Neural progenitor cell (in vitro differentiated cells): ENCODE data around the gene ROR2. TPM values are rescaled to one million over a fixed set of nuclear protein-coding genes. Genes with fewer than 3 reads are reported as not detected.

ENCODE experiments used
- DNase-seq: peaks from one replicate; pipeline ENCODE4 v3.0.0-alpha.2; 2016; ENCODE audit warnings: low spot score
- H2AFZ ChIP-seq: fragments of 200-600 bp; sonication (generic); replicated peaks from 2 replicates; pipeline ENCODE4 v1.6.1; 2016; ENCODE audit warnings: antibody characterized with exemption
- H3F3A ChIP-seq: fragments of 200-600 bp; sonication (generic); 2 replicates; pipeline ENCODE4 v1.6.1; 2016; ENCODE audit warnings: antibody characterized with exemption, low read depth
- H3K27ac ChIP-seq: fragments of 200-600 bp; sonication (generic); 2 replicates; pipeline ENCODE4 v1.5.1; 2016; ENCODE audit warnings: mild to moderate bottlenecking
- H3K27me3 ChIP-seq: fragments of 200-600 bp; sonication (generic); 2 replicates; pipeline ENCODE4 v1.6.1; 2016; ENCODE audit warnings: mild to moderate bottlenecking, moderate library complexity
- H3K36me3 ChIP-seq: fragments of 200-600 bp; sonication (generic); 2 replicates; pipeline ENCODE4 v1.5.1; 2016
- H3K4me1 ChIP-seq: fragments of 200-600 bp; sonication (generic); 2 replicates; pipeline ENCODE4 v1.6.1; 2016; ENCODE audit warnings: mixed run types
- H3K4me2 ChIP-seq: fragments of 200-600 bp; sonication (generic); 2 replicates; pipeline ENCODE4 v1.6.1; 2016
- H3K4me3 ChIP-seq: fragments of 200-600 bp; sonication (generic); 2 replicates; pipeline ENCODE4 v1.5.1; 2016
- H3K79me2 ChIP-seq: fragments of 200-600 bp; sonication (generic); 2 replicates; pipeline ENCODE4 v1.6.1; 2016; ENCODE audit warnings: low read depth
- H3K9ac ChIP-seq: fragments of 200-600 bp; sonication (generic); 2 replicates; pipeline ENCODE4 v1.6.1; 2016
- H3K9me3 ChIP-seq: fragments of 200-600 bp; sonication (generic); 2 replicates; pipeline ENCODE4 v1.5.1; 2016; ENCODE audit warnings: low read depth
- H4K20me1 ChIP-seq: fragments of 200-600 bp; sonication (generic); 2 replicates; pipeline ENCODE4 v1.6.1; 2016; ENCODE audit warnings: low read depth
- H3K27ac Mint-ChIP-seq: 3 replicates; pipeline ENCODE4 v1.8.0; 2021; ENCODE audit warnings: mixed read lengths
- H3K27me3 Mint-ChIP-seq: 2 replicates; pipeline ENCODE4 v1.8.0; 2022; ENCODE audit warnings: low read depth, mild to moderate bottlenecking, inconsistent platforms, moderate library complexity, mixed read lengths; ENCODE audit not compliant: insufficient read depth
- H3K36me3 Mint-ChIP-seq: 3 replicates; pipeline ENCODE4 v1.8.0; 2021; ENCODE audit warnings: mixed read lengths
- H3K4me1 Mint-ChIP-seq: 3 replicates; pipeline ENCODE4 v1.8.0; 2021; ENCODE audit warnings: mixed read lengths
- H3K4me3 Mint-ChIP-seq: 3 replicates; pipeline ENCODE4 v1.8.0; 2021; ENCODE audit warnings: mild to moderate bottlenecking, moderate library complexity, mixed read lengths
- H3K9me3 Mint-ChIP-seq: 3 replicates; pipeline ENCODE4 v1.8.0; 2020; ENCODE audit warnings: mixed read lengths
- CTCF ChIP-seq: fragments of 200-600 bp; sonication (generic); IDR thresholded peaks from 2 replicates; pipeline ENCODE4 v1.5.1; 2017; ENCODE audit warnings: antibody characterized with exemption, mild to moderate bottlenecking
- EZH2 ChIP-seq: fragments of 200-600 bp; sonication (generic); IDR thresholded peaks from 2 replicates; pipeline ENCODE4 v1.6.1; 2017; ENCODE audit warnings: antibody characterized with exemption, mild to moderate bottlenecking, moderate library complexity
- EZH2phosphoT487 ChIP-seq: fragments of 200-600 bp; sonication (generic); IDR thresholded peaks from 2 replicates; pipeline ENCODE4 v1.6.1; 2017; ENCODE audit warnings: antibody characterized with exemption
- total RNA-seq: library from RNA; depleted of rRNA; stranded (reverse); fragments of >200 nt; gene quantifications from 2 replicates; pipeline ENCODE4 v1.2.3, GENCODE V29; 2015; ENCODE audit warnings: low replicate concordance

The ROR2 gene
- total RNA-seq, 1 donor from 2014 or later, result 20.1 TPM

GRCh38 chr9:91727316-91727861 is 222.6 kb downstream of the ROR2 start:
- Mint-ChIP-seq H3K4me3 (no peak overlapping the region), H3K9me3 (no peaks in the 10 kb centered on the region), H3K4me1 (no peaks in the 10 kb centered on the region), H3K27me3 (no peaks in the 10 kb centered on the region), H3K27ac (no peak overlapping the region), H3K36me3 (peaks cover 29% of the 10 kb centered on the region)
- H3K9ac ChIP-seq, result no peak overlapping the region
- H3K4me1 ChIP-seq, result no peaks in the 10 kb centered on the region
- no peaks in the 10 kb centered on the region for H4K20me1 ChIP-seq
- no peak overlapping the region for H3K4me3 ChIP-seq
- DNase-seq, result peak; percentile 67
- no peaks in the 10 kb centered on the region for H3K9me3 ChIP-seq
- TF ChIP-seq EZH2phosphoT487 (no peak), CTCF (peak; percentile 80)
- no peaks in the 10 kb centered on the region for H3K36me3 ChIP-seq
- no peaks in the 10 kb centered on the region for H3K27me3 ChIP-seq
- H3K27ac ChIP-seq, result no peak overlapping the region
- H2AFZ ChIP-seq, result no peak overlapping the region
- H3K79me2 ChIP-seq, result no peaks in the 10 kb centered on the region
- H3F3A ChIP-seq, result peaks cover 2% of the 10 kb centered on the region
- H3K4me2 ChIP-seq, result no peak overlapping the region

GRCh38 chr9:91726406-91727100 is 223.5 kb downstream of the ROR2 start:
- Histone ChIP-seq H3K4me3 (no peak overlapping the region), H3K36me3 (no peaks in the 10 kb centered on the region), H3K4me2 (no peak overlapping the region), H4K20me1 (no peaks in the 10 kb centered on the region), H3F3A (peaks cover 4% of the 10 kb centered on the region), H3K4me1 (peaks cover 3% of the 10 kb centered on the region), H3K27me3 (no peaks in the 10 kb centered on the region), H3K79me2 (no peaks in the 10 kb centered on the region), H3K27ac (no peak overlapping the region), H3K9me3 (no peaks in the 10 kb centered on the region), H2AFZ (no peak overlapping the region), H3K9ac (no peak overlapping the region)
- TF ChIP-seq CTCF (no peak), EZH2 (no peak), EZH2phosphoT487 (no peak)
- Mint-ChIP-seq H3K4me3 (no peak overlapping the region), H3K27ac (no peak overlapping the region), H3K27me3 (no peaks in the 10 kb centered on the region), H3K4me1 (no peaks in the 10 kb centered on the region), H3K36me3 (peaks cover 32% of the 10 kb centered on the region), H3K9me3 (no peaks in the 10 kb centered on the region)
- no peak for DNase-seq

- Mint-ChIP-seq H3K9me3 (no peaks in the 10 kb centered on the region), H3K36me3 (peaks cover 30% of the 10 kb centered on the region), H3K4me1 (no peaks in the 10 kb centered on the region), H3K27me3 (no peaks in the 10 kb centered on the region), H3K4me3 (no peak overlapping the region), H3K27ac (no peak overlapping the region)
- no peak overlapping the region for H3K4me2 ChIP-seq
- no peak overlapping the region for H3K9ac ChIP-seq
- no peaks in the 10 kb centered on the region for H3K79me2 ChIP-seq
- H3K9me3 ChIP-seq, result no peaks in the 10 kb centered on the region
- no peak overlapping the region for H3K4me3 ChIP-seq
- H3K36me3 ChIP-seq, result no peaks in the 10 kb centered on the region
- peaks cover 13% of the 10 kb centered on the region for H3F3A ChIP-seq
- no peaks in the 10 kb centered on the region for H4K20me1 ChIP-seq
- no peaks in the 10 kb centered on the region for H3K27me3 ChIP-seq
- no peak overlapping the region for H2AFZ ChIP-seq
- TF ChIP-seq EZH2 (no peak), EZH2phosphoT487 (no peak), CTCF (no peak)
- H3K4me1 ChIP-seq, result peaks cover 10% of the 10 kb centered on the region
- DNase-seq, result no peak
- no peak overlapping the region for H3K27ac ChIP-seq
Measured at GRCh38 chr9:91725651-91726050, 224.4 kb downstream of the ROR2 start.
